Kidney (tissue), 14 donors: ENCODE data around the gene OAS2. TPM values are rescaled to one million over a fixed set of nuclear protein-coding genes. Genes with fewer than 3 reads are reported as not detected.
A peak's percentile ranks its signal among the peaks of the same experiment; 100 is the strongest.

Experiments used
- DNase-seq, 5 donors: peaks; one replicate each; pipeline ENCODE4 v3.0.0-alpha.2; 2013 to 2020
- FAIRE-seq: peaks from 2 replicates; lab custom pipeline; 2012; peaks lifted over from hg19 to GRCh38; lab: Jason Lieb, UNC
- H3K27ac ChIP-seq, 2 donors: one replicate each; pipeline ENCODE4 v1.7.0; 2013; ENCODE audit warnings: low read depth in 2 of 2, low read length in 2 of 2, inconsistent platforms in 1 of 2
- H3K27me3 ChIP-seq: one replicate; pipeline ENCODE4 v1.7.1; 2013; ENCODE audit warnings: low read length, inconsistent platforms; ENCODE audit not compliant: control insufficient read depth, insufficient read depth
- H3K36me3 ChIP-seq, 3 donors: one replicate each; pipeline versions ENCODE4 v1.7.0 to v1.7.1; 2013; ENCODE audit warnings: low read length in 3 of 3, control low read depth in 1 of 3, inconsistent platforms in 1 of 3; ENCODE audit not compliant: insufficient read depth in 3 of 3, control insufficient read depth in 2 of 3
- H3K4me1 ChIP-seq, 3 donors: one replicate each; pipeline versions ENCODE4 v1.7.0 to v1.7.1; 2013; ENCODE audit warnings: low read length in 3 of 3, inconsistent platforms in 1 of 3, low read depth in 1 of 3; ENCODE audit not compliant: control insufficient read depth in 2 of 3, insufficient read depth in 2 of 3
- H3K4me3 ChIP-seq, 3 donors: one replicate each; pipeline versions ENCODE4 v1.7.0 to v1.8.1; 2013; ENCODE audit warnings: low read length in 3 of 3, control low read depth in 1 of 3, inconsistent platforms in 1 of 3
- H3K9ac ChIP-seq, 3 donors: one replicate each; pipeline versions ENCODE4 v1.7.0 to v1.7.1; 2013; ENCODE audit warnings: low read length in 3 of 3, control low read depth in 1 of 3, inconsistent platforms in 1 of 3
- H3K9me3 ChIP-seq, 3 donors: one replicate each; pipeline versions ENCODE4 v1.7.0 to v1.7.1; 2013; ENCODE audit warnings: low read length in 3 of 3, control low read depth in 1 of 3, inconsistent platforms in 1 of 3; ENCODE audit not compliant: control insufficient read depth in 2 of 3, insufficient read depth in 1 of 3
- CTCF ChIP-seq: IDR thresholded peaks from 3 replicates; pipeline ENCODE4 v1.5.1; 2012; ENCODE audit warnings: mild to moderate bottlenecking, moderate library complexity, borderline replicate concordance; ENCODE audit not compliant: insufficient read depth; ENCODE audit errors: extremely low read depth
- intact Hi-C: fragments of 100-400 bp; cut with DNase I; formaldehyde crosslinking; loops from one replicate; pipeline ENCODE4 v1.11.1; 2022
- polyA plus RNA-seq: library from polyadenylated mRNA; stranded (reverse); fragments of 350-450 nt; fragmentation: Illumina TruSeq; extraction: RNeasy Lipid Tissue Mini Kit (QIAGEN cat#74804); gene quantifications from one replicate; pipeline ENCODE4 v1.2.3, GENCODE V29; 2014; ENCODE audit warnings: low read depth, low replicate concordance; ENCODE audit not compliant: insufficient read depth
- total RNA-seq: library from RNA; stranded (reverse); fragmentation: NEBNext Ultra II Directional; extraction: Animal tissue kit (Norgen Biotek cat#: 25700); gene quantifications from one replicate; pipeline ENCODE4 v1.2.1, GENCODE V29; 2021
- donor health status: control.
- donor health status: control.
- donor health status: control.
- donor health status: control.
- donor health status: control.
- donor health status: DM: yes; HTN: yes; CAD: no.
- donor health status: Normal renal cell carcinoma (clear cell type).

OAS2 gene
- total and polyA plus RNA-seq, 2 donors from 2014 or later = 5.0 to 11.7 TPM

DNA sequence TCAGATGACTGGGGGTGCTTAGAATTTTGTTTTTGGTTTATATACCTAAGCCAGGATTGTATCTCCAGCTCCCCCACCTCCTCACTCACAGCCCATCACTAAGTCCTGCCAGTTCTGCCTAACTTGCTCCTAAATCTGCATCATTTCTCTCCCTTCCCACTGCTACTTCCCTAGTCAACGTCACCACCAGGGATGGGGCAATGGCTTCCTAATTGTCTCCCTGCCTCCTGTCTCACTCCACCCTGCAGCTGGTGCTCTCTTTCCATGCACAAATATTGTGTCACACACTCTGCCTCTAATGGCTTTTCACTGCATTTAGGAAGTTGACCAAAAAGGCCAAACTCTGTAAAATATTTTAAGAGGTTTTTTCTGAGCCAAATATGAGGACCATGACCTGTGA, 11.5 kb downstream of the OAS2 start:
- TF ChIP-seq CTCF = no peak
- FAIRE-seq (no peak), DNase-seq (no peak)
- no peaks in the 10 kb centered on the region for H3K36me3 ChIP-seq
- H3K9me3 ChIP-seq = no peaks in the 10 kb centered on the region
- intact Hi-C loops = no loop called here
- H3K9ac ChIP-seq = no peak overlapping the region
- H3K27me3 ChIP-seq = no peaks in the 10 kb centered on the region
- no peak overlapping the region for H3K4me3 ChIP-seq
- no peak overlapping the region for H3K27ac ChIP-seq
- H3K4me1 ChIP-seq = no peaks in the 10 kb centered on the region

GRCh38 chr12:112992541-112993398, 14.5 kb downstream of the OAS2 start:
- peak in 4 of 5 donors; percentile 65 to 80 (median 68) for DNase-seq
- Histone ChIP-seq H3K4me1 (no peaks in the 10 kb centered on the region), H3K9me3 (no peaks in the 10 kb centered on the region), H3K27ac (no peak overlapping the region), H3K36me3 (no peaks in the 10 kb centered on the region), H3K4me3 (no peak overlapping the region), H3K9ac (no peak overlapping the region), H3K27me3 (no peaks in the 10 kb centered on the region)
- intact Hi-C loops = no loop called here
- peak; percentile 45 for FAIRE-seq
- TF ChIP-seq CTCF = peak; percentile 85

DNA sequence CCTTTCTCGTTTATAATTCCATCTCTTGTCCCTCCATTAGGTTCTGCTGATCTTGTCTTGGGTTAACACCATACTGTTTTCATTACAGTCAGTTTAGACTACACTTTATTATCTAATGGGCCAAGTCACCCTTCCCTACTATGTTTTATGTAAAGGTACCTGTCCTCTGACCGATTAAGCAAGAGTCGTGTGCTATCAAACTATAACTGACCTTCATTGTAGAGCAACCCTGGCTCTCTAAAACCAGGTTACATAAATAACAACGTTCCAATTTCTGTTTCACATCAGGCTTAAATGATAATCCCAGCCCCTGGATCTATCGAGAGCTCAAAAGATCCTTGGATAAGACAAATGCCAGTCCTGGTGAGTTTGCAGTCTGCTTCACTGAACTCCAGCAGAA, 16.7 kb downstream of the OAS2 start:
- no peak for FAIRE-seq
- DNase-seq = no peak
- Histone ChIP-seq H3K4me3 (no peak overlapping the region), H3K27ac (no peak overlapping the region), H3K36me3 (no peaks in the 10 kb centered on the region), H3K9me3 (peaks cover 0 to 4% (median 3%) of the 10 kb centered on the region in 3 donors), H3K4me1 (no peaks in the 10 kb centered on the region), H3K27me3 (no peaks in the 10 kb centered on the region), H3K9ac (no peak overlapping the region)
- no peak for TF ChIP-seq CTCF
- intact Hi-C loops = no loop called here
